ENCODE results near the gene NFS1. TPM values are rescaled to one million over a fixed set of nuclear protein-coding genes. Genes with fewer than 3 reads are reported as not detected.
A peak's percentile ranks its signal among the peaks of the same experiment; 100 is the strongest.

NFS1 gene
- total and polyA plus RNA-seq, 2 of the 8 experiments (the other 6 are each of a cell fraction or from before 2014, with no cell fraction given): 26.1 to 38.8 TPM

DNA sequence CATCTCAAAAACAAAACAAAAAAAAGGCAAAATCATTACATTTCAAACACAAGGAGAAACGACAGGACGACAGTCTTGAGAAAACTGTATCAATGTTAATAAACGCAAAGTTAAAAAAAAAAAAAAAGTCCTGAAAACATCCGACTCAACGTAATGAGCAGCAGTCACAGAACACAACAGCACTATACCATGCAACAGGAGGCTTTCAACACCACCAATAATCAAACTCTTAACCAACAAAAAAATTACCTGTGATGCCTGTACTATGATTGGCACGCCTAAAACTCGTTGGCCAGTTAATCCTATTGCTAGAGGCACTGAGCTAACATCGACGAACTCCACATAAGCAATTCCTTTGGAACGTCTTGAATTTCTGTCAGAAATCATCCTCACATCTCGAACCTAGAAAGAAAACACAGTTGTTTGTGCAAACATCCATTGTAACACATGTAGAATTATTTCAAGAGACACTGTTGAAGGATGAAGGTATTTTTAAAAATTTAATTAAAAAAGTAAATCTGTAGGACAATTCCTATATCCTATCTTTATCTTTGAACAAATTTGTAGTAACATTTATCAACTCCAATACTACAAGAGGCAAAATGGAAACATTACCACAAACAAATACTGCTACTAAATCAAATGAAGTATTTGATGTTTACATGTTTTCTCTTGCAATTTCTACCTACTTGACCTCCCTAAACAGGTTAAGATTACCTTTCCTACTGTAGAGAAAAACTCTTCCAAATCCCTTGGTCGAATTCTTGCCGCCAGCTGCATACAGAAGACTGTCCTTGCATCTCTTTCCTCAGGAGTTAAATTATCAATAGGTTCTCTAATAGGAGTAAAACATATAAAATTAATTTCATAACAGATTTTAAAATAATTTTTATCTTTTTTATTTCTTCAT lies 25.4 kb upstream of the NFS1 start:
- ChIA-PET CTCF (ENCODE audit: partially characterized antibody) (interaction anchor here (0.6 kb wide), 1 partner anchor 124 kb away, joined by 4 read pairs; no protein-coding TSS in a partner anchor), POLR2A (ENCODE audit: partially characterized antibody) (interaction anchor here (0.6 to 45.3 kb wide), 7 partner anchors 6 to 281 kb away, joined by 3 to 2341 read pairs (median 3); partner anchors contain the start of genes NFS1, RBM39 and ROMO1)
- Histone ChIP-seq H2BK12ac (ENCODE audit: low read depth, low read length) (no peak overlapping the region), H3K4me2 (ENCODE audit: insufficient read depth in 1 of 2, low read depth in 2 of 2, low read length in 2 of 2) (no peak overlapping the region), H3K79me2 (ENCODE audit: control insufficient read depth in 1 of 2, insufficient read depth in 2 of 2, low read length in 2 of 2) (peaks cover 0 to 86% of the 10 kb centered on the region in 2 experiments; a peak in 2 of 4 replicates), H3K18ac (ENCODE audit: extremely low read depth, low read length) (no peak overlapping the region), H3K79me1 (ENCODE audit: low read depth, low read length) (peaks cover 12% of the 10 kb centered on the region), H3K4me1 (replicated peaks in 1 of 4; ENCODE audit: control insufficient read depth in 3 of 4, insufficient read depth in 4 of 4, low read length in 3 of 4) (no peaks in the 10 kb centered on the region), H3K56ac (replicated peaks; ENCODE audit: insufficient read length, low read depth, low read length) (no peak overlapping the region), H3K9me3 (ENCODE audit: insufficient read depth in 2 of 2, low read depth in 1 of 2, low read length in 1 of 2) (no peaks in the 10 kb centered on the region), H3K27ac (ENCODE audit: low read depth, low read length) (no peak overlapping the region), H2BK5ac (ENCODE audit: low read depth, low read length) (no peak overlapping the region), H3K23me2 (ENCODE audit: low read depth, low read length) (no peaks in the 10 kb centered on the region), H3K23ac (ENCODE audit: insufficient read length) (no peak overlapping the region), H4K5ac (ENCODE audit: insufficient read length, low read depth, low read length) (no peak overlapping the region), H2BK20ac (ENCODE audit: low read length) (no peak overlapping the region), H3K27me3 (replicated peaks in 1 of 4; ENCODE audit: control insufficient read depth in 3 of 4, extremely low read depth in 1 of 4, insufficient read depth in 3 of 4, low read length in 3 of 4) (no peaks in the 10 kb centered on the region), H3K9ac (replicated peaks in 1 of 4; ENCODE audit: extremely low read depth in 1 of 4, low read depth in 3 of 4, low read length in 3 of 4) (no peak overlapping the region), H2BK15ac (ENCODE audit: low read length) (no peak overlapping the region), H4K8ac (ENCODE audit: extremely low read depth, insufficient read depth, low read length) (no peak overlapping the region), H3K4me3 (ENCODE audit: extremely low read depth in 1 of 4, insufficient read depth in 2 of 4, low read depth in 3 of 4, low read length in 4 of 4) (no peak overlapping the region), H2AK5ac (ENCODE audit: low read depth, low read length) (no peak overlapping the region), H4K20me1 (replicated peaks in 1 of 2; ENCODE audit: control insufficient read depth in 1 of 2, insufficient read depth in 2 of 2, low read length in 2 of 2) (peaks cover 16 to 25% of the 10 kb centered on the region in 2 experiments), H2BK120ac (replicated peaks; ENCODE audit: low read depth, low read length) (no peak overlapping the region), H2AFZ (ENCODE audit: low read length) (no peak overlapping the region), H4K91ac (replicated peaks; ENCODE audit: insufficient read length, low read length) (no peak overlapping the region), H3K14ac (ENCODE audit: insufficient read length) (no peak overlapping the region), H3K36me3 (ENCODE audit: control insufficient read depth in 2 of 4, insufficient read depth in 4 of 4, low read length in 3 of 4) (peaks cover 63 to 99% (median 91%) of the 10 kb centered on the region in 4 experiments), H3K4ac (replicated peaks; ENCODE audit: insufficient read length, low read depth, low read length) (no peak overlapping the region)
- no peak for TF ChIP-seq BRCA1 (IDR thresholded peaks at IDR 0.05; ENCODE audit: low read depth, low read length)
- TF ChIP-seq EZH2 (IDR thresholded peaks at IDR 0.05; ENCODE audit: low read depth, low read length, severe bottlenecking): no peak
- TF ChIP-seq POLR2A (IDR thresholded peaks at IDR 0.05; ENCODE audit: control extremely low read depth in 1 of 2, low read depth in 2 of 2, low read length in 2 of 2): 0 out of 3 replicates have a peak, but pooled peaks of 1 of the 2 experiments have one; percentile 25
- TF ChIP-seq SAP30 (IDR thresholded peaks at IDR 0.05; ENCODE audit: insufficient read depth, insufficient replicate concordance, low read length): no peak
- no peak for TF ChIP-seq TEAD4 (IDR thresholded peaks at IDR 0.05; ENCODE audit: low read depth, low read length)
- no peak for TF ChIP-seq CBX5 (IDR thresholded peaks at IDR 0.05; ENCODE audit: low read depth, low read length)
- no peak for TF ChIP-seq CTBP2 (IDR thresholded peaks at IDR 0.05; ENCODE audit: borderline replicate concordance, insufficient read depth, insufficient read length, low read length)
- TF ChIP-seq KDM4A (IDR thresholded peaks at IDR 0.05; ENCODE audit: low read depth, low read length, severe bottlenecking): no peak
- FAIRE-seq (no peak), DNase-seq (ENCODE audit: low read depth in 1 of 2, low spot score in 2 of 2) (no peak)
- WGBS, 2 experiments (ENCODE audit: extremely low coverage in 1 of 2, insufficient coverage in 1 of 2, insufficient read length in 1 of 2, insufficient replicate concordance in 2 of 2, low coverage in 1 of 2, low lambda C conversion rate in 2 of 2, missing lambda C conversion rate in 1 of 2): 92% methylated on average over 13 of the region's 13 CpGs; no CpG with 5 or more reads in 1 of the 2 experiments
